Mucosa of stomach (tissue), 1 donor: ENCODE data around the gene STK38L.

Experiments
- H3K27me3 ChIP-seq: one replicate; pipeline ENCODE4 v1.7.0; 2013; ENCODE audit warnings: mild to moderate bottlenecking, low read length; ENCODE audit not compliant: control insufficient read depth, insufficient read depth
- H3K36me3 ChIP-seq: one replicate; pipeline ENCODE4 v1.7.0; 2013; ENCODE audit warnings: low read length; ENCODE audit not compliant: control insufficient read depth, insufficient read depth
- H3K4me1 ChIP-seq: one replicate; pipeline ENCODE4 v1.7.0; 2013; ENCODE audit warnings: mild to moderate bottlenecking, low read length; ENCODE audit not compliant: control insufficient read depth, insufficient read depth
- H3K4me3 ChIP-seq: one replicate; pipeline ENCODE4 v1.7.0; 2013; ENCODE audit warnings: low read length
- H3K9ac ChIP-seq: one replicate; pipeline ENCODE4 v1.7.0; 2013; ENCODE audit warnings: mild to moderate bottlenecking, low read length, moderate library complexity
- H3K9me3 ChIP-seq: one replicate; pipeline ENCODE4 v1.7.0; 2013; ENCODE audit warnings: mild to moderate bottlenecking, low read length, moderate library complexity; ENCODE audit not compliant: control insufficient read depth
- donor health status: Pancreatic carcinoma.

STK38L gene

DNA sequence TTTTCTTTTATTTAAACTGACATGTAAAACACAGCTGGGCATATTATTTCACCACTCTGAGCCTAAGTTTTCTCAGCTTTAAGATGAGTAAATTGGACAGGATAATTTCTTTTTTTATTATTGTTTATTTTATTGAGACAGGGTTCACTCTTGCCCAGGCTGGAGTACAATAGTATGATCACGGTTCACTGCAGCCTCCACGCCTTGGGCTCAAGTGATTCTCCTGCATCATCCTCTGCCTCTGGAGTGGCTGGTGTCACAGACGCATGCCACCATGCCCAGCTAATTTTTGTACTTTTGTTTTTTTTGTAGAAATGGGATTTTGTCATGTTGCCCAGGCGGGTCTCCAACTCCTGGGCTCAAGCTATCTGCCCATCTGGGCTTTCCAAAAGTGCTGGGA, 101.3 kb downstream of the STK38L start:
- peaks cover 25% of the 10 kb centered on the region for H3K4me1 ChIP-seq
- H3K9me3 ChIP-seq = no peaks in the 10 kb centered on the region
- H3K27me3 ChIP-seq = no peaks in the 10 kb centered on the region
- no peak overlapping the region for H3K4me3 ChIP-seq
- no peak overlapping the region for H3K9ac ChIP-seq
- H3K36me3 ChIP-seq = no peaks in the 10 kb centered on the region

- Histone ChIP-seq H3K4me3 (no peak overlapping the region), H3K27me3 (no peaks in the 10 kb centered on the region), H3K36me3 (no peaks in the 10 kb centered on the region), H3K9me3 (no peaks in the 10 kb centered on the region), H3K9ac (no peak overlapping the region), H3K4me1 (peaks cover 17% of the 10 kb centered on the region)
Observed at GRCh38 chr12:27347779-27348178, 103.7 kb downstream of the STK38L start.

DNA sequence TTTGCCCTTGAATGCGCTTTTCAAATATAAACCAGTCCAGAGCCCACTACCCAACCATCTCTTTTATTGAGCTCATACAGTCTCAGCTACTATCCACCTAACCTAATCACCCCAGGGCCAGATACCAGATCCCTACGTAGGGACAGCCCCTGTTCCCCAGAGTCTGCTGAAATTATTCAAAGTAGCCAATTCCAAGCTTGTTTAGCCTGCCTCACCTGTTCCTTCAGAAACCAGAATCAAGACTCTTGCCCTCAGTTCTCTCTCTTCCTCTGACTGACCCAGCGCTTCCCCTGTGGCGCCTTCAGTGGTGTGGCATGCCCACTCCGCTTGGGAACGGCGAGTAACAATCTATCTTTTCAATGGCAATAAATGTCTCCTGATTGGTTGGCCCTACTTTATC, 107.4 kb downstream of the STK38L start:
- Histone ChIP-seq H3K36me3 (no peaks in the 10 kb centered on the region), H3K4me3 (no peak overlapping the region), H3K27me3 (no peaks in the 10 kb centered on the region), H3K9me3 (no peaks in the 10 kb centered on the region), H3K9ac (no peak overlapping the region), H3K4me1 (peaks cover 10% of the 10 kb centered on the region)

DNA sequence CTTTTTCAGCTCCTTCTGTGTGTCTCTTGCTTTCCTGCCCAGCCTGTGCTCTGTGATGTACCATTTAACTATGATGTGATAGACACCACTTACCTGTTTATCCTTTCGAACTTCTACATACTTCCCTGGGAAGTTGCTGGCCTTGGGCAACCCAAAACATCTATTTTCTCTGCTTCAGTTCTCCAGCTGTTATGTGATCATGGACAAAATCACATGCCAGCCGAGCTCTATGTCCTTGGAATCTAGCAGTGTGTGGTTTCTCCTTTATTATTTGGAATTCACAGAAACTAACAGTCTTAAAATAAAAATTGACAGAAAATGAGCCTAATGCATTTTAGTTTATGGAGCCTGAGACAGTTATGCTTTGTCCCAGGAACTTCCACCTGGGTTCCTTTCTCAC, 111.4 kb downstream of the STK38L start:
- Histone ChIP-seq H3K9ac (no peak overlapping the region), H3K4me1 (peaks cover 13% of the 10 kb centered on the region)

GRCh38 chr12:27355979-27356378, 111.9 kb downstream of the STK38L start:
- Histone ChIP-seq H3K9ac (no peak overlapping the region), H3K4me3 (no peak overlapping the region), H3K36me3 (no peaks in the 10 kb centered on the region), H3K4me1 (peaks cover 13% of the 10 kb centered on the region), H3K9me3 (no peaks in the 10 kb centered on the region), H3K27me3 (no peaks in the 10 kb centered on the region)

More for the DNA sequence above, 111.4 kb downstream of the STK38L start:
- Histone ChIP-seq H3K27me3 (no peaks in the 10 kb centered on the region), H3K9me3 (no peaks in the 10 kb centered on the region), H3K36me3 (no peaks in the 10 kb centered on the region), H3K4me3 (no peak overlapping the region)

DNA sequence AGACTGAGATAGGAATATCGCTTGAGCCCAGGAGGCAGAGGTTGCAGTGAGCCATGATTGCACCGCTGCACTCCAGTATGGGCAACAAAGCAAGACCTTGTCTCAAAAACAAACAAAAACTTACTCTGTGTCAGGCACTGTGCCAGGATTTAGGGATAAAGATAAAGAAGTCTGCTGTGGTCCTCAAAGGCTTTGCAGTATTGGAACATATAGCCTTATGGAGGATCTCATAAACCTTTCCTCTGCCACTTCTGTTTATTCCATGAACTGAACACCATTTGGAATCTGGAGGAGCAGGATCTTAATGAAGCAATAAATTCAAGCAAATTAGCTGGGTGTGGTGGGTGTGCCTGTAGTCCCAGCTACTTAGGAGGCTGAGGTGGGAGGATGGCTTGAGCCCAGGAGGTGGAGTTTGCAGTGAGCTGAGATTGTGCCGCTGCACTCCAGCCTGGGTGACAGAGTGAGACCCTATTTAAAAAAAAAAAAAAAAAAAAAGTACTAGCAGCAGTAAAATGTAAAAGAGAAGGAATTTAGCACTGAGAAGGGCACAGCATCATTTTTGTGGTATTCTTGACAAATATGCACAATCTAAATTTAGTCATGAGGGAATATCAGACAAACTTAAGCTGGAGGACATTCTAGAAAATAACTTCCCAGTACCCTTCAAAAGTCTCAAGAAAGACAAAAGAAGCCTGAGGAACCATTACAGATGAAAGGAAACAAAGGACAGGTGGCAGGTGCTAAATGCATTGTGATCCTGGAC, 115.7 kb downstream of the STK38L start:
- Histone ChIP-seq H3K4me1 (peaks cover 13% of the 10 kb centered on the region), H3K9me3 (no peaks in the 10 kb centered on the region), H3K36me3 (no peaks in the 10 kb centered on the region), H3K9ac (no peak overlapping the region), H3K4me3 (no peak overlapping the region), H3K27me3 (no peaks in the 10 kb centered on the region)

DNA sequence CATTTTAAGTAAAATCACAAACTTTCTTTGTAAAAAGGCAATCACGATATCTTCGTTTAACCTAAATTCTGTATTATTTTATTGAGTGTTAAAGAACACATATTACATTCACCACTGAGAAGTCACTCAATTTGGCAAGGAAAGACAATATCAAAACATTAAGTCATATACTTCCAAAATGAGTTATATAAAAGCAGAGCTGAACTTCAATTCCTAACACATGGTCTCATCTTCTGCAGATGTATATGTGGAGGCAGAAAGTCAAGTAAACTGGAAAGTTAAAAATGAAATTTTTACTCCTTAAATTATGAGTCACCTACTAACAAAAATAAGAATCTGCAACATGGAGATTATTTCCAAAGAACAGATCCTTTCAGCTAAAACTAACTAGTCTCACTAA, 117.3 kb downstream of the STK38L start:
- Histone ChIP-seq H3K9me3 (no peaks in the 10 kb centered on the region), H3K36me3 (no peaks in the 10 kb centered on the region), H3K4me1 (peaks cover 13% of the 10 kb centered on the region), H3K4me3 (no peak overlapping the region), H3K9ac (no peak overlapping the region), H3K27me3 (no peaks in the 10 kb centered on the region)

- Histone ChIP-seq H3K9ac (no peak overlapping the region), H3K9me3 (no peaks in the 10 kb centered on the region), H3K4me3 (no peak overlapping the region), H3K27me3 (no peaks in the 10 kb centered on the region), H3K4me1 (peaks cover 6% of the 10 kb centered on the region), H3K36me3 (no peaks in the 10 kb centered on the region)
Observed at GRCh38 chr12:27366621-27367020, 122.5 kb downstream of the STK38L start.

- peaks cover 6% of the 10 kb centered on the region for H3K4me1 ChIP-seq
- H3K9me3 ChIP-seq = no peaks in the 10 kb centered on the region
- no peaks in the 10 kb centered on the region for H3K27me3 ChIP-seq
- no peak overlapping the region for H3K4me3 ChIP-seq
- H3K9ac ChIP-seq = no peak overlapping the region
- H3K36me3 ChIP-seq = no peaks in the 10 kb centered on the region
Observed at GRCh38 chr12:27367078-27367477, 123.0 kb downstream of the STK38L start.
